K562 (cell line): ENCODE measurements around the gene ANAPC16. TPM values are rescaled to one million over a fixed set of nuclear protein-coding genes. Genes with fewer than 3 reads are reported as not detected.

Source experiments
- ATAC-seq: fragments of 200-7000 bp; cut with Tn5 transposase; 3 replicates; pipeline ENCODE4 v1.9.1; 2020; ENCODE audit warnings: moderate library complexity
- BruUV-seq: library from RNA; stranded (reverse); fragments of 400-500 nt; replicated peaks from 2 replicates; lab custom pipeline; 2021; lab: Mats Ljungman, UMichigan
- CTCF ChIA-PET: fragments of 300-600 bp; formaldehyde crosslinking; extraction: SDS; loops from one replicate; lab custom pipeline; 2021; ENCODE audit warnings: low intra/inter-chr PET ratio; lab: Yijun Ruan, JAX
- POLR2A ChIA-PET: fragments of 300-600, 350-650 bp; sonication (Branson Sonifier 250); formaldehyde crosslinking; extraction: SDS; loops from one replicate; lab custom pipeline; 2021; ENCODE audit warnings: antibody characterized with exemption, inconsistent platforms; lab: Yijun Ruan, JAX
- DNase-seq, 4 experiments: peaks; one replicate each; pipeline versions ENCODE4 v3.0.0 to v3.0.0-alpha.2; 2011 to 2018; ENCODE audit warnings: low spot score in 3 of 4, mixed read lengths in 3 of 4; ENCODE audit errors: extremely low read depth in 1 of 4
- FAIRE-seq: peaks from 2 replicates; lab custom pipeline; 2011; peaks lifted over from hg19 to GRCh38; lab: Jason Lieb, UNC
- H2AFZ ChIP-seq: 2 replicates; pipeline ENCODE4 v1.6.0; 2011; ENCODE audit warnings: low read depth, low read length, control low read depth, inconsistent platforms
- H3K27ac ChIP-seq: fragments of 200-600 bp; 3 replicates; pipeline ENCODE4 v1.8.0; 2011; ENCODE audit warnings: low read depth, mild to moderate bottlenecking, control low read depth, inconsistent platforms, low read length, moderate library complexity, mixed read lengths; ENCODE audit errors: extremely low read depth
- H3K27me3 ChIP-seq, 2 experiments: fragments of 300-600 bp in 1 of 2; 2 replicates in 1 of 2; 3 replicates in 1 of 2; pipeline versions ENCODE4 v1.6.0 to v1.8.0; 2011; ENCODE audit warnings: inconsistent platforms in 2 of 2, low read length in 2 of 2, mild to moderate bottlenecking in 1 of 2, mixed read lengths in 1 of 2, moderate library complexity in 1 of 2; ENCODE audit not compliant: control insufficient read depth in 2 of 2, insufficient read depth in 2 of 2
- H3K36me3 ChIP-seq: fragments of 300-600 bp; 3 replicates; pipeline ENCODE4 v1.8.0; 2011; ENCODE audit warnings: mild to moderate bottlenecking, low read length, inconsistent platforms; ENCODE audit not compliant: control insufficient read depth, insufficient read depth
- H3K4me1 ChIP-seq, 2 experiments: fragments of 200-600 bp in 1 of 2; replicated peaks in 1 of 2; 2 replicates in 1 of 2; 3 replicates in 1 of 2; pipeline versions ENCODE4 v1.5.1 to v1.8.0; 2011; ENCODE audit warnings: inconsistent platforms in 2 of 2, low read length in 2 of 2, mild to moderate bottlenecking in 1 of 2, mixed read lengths in 1 of 2, moderate library complexity in 1 of 2; ENCODE audit not compliant: control insufficient read depth in 2 of 2, insufficient read depth in 2 of 2
- H3K4me2 ChIP-seq: 2 replicates; pipeline ENCODE4 v1.6.1; 2011; ENCODE audit warnings: low read length, control low read depth, inconsistent platforms, mixed read lengths; ENCODE audit not compliant: insufficient read depth
- H3K4me3 ChIP-seq: fragments of 200-600 bp; sonication (generic), shearing (Covaris generic); 2 replicates; pipeline ENCODE4 v1.5.1; 2016; ENCODE audit warnings: control low read depth, inconsistent platforms
- H3K79me2 ChIP-seq: fragments of 200-600 bp; 3 replicates; pipeline ENCODE4 v1.8.0; 2011; ENCODE audit warnings: low read length, inconsistent platforms; ENCODE audit not compliant: control insufficient read depth, insufficient read depth
- H3K9ac ChIP-seq, 2 experiments: 2 replicates each; pipeline versions ENCODE4 v1.6.0 to v1.6.1; 2011; ENCODE audit warnings: low read depth in 2 of 2, low read length in 2 of 2, control low read depth in 1 of 2, inconsistent platforms in 1 of 2, mild to moderate bottlenecking in 1 of 2, mixed read lengths in 1 of 2; ENCODE audit not compliant: insufficient read depth in 1 of 2
- H3K9me1 ChIP-seq: one replicate; pipeline ENCODE4 v1.6.0; 2011; ENCODE audit warnings: inconsistent platforms, mild to moderate bottlenecking, low read length, moderate library complexity; ENCODE audit not compliant: control insufficient read depth, insufficient read depth
- H3K9me3 ChIP-seq: replicated peaks from 2 replicates; pipeline ENCODE4 v1.5.1; 2011; ENCODE audit warnings: low read depth, low read length, inconsistent platforms; ENCODE audit not compliant: control insufficient read depth, insufficient read depth
- H4K20me1 ChIP-seq: replicated peaks from 2 replicates; pipeline ENCODE4 v1.6.1; 2011; ENCODE audit warnings: low read length, inconsistent platforms, mixed read lengths; ENCODE audit not compliant: control insufficient read depth, insufficient read depth
- ZKSCAN8 ChIP-seq: fragments of 200-800 bp; sonication (Bioruptor generic); IDR thresholded peaks from 2 replicates; pipeline ENCODE4 v1.6.1; 2016; ENCODE audit warnings: missing genetic modification characterization, missing compliant biosample characterization
- ZNF134 ChIP-seq: fragments of 250-450 bp; sonication (Bioruptor Pico); conservative IDR thresholded peaks from 2 replicates; pipeline ENCODE4 v1.4.0; 2020
- WGBS: fragments of 100-300 bp; shearing (Covaris generic); methylation state at CpG from one replicate; pipeline ENCODE4 v1.1.6; 2016; ENCODE audit warnings: low coverage, mixed read lengths; ENCODE audit not compliant: insufficient coverage; ENCODE audit errors: missing lambda C conversion rate; 5-methylcytosine and 5-hydroxymethylcytosine counted together
- in situ Hi-C: fragments of 300-500 bp; cut with MboI; formaldehyde crosslinking; loops from 4 replicates; pipeline ENCODE4 v1.15.0; 2018; ENCODE audit warnings: inconsistent platforms, mixed read lengths
- intact Hi-C: fragments of 100-400 bp; cut with micrococcal nuclease; formaldehyde crosslinking; loops from 2 replicates; pipeline ENCODE4 v1.14.2; 2022
- polyA plus RNA-seq, 8 experiments: library from polyadenylated mRNA; depleted of rRNA in 4 of 8; stranded (reverse) in 5 of 8; unstranded in 3 of 8; fragments of >200 nt; fragmentation: Nextera tagmentation in 2 of 8; fragmentation: Illumina TruSeq in 1 of 8; extraction: Ambion mirVana in 2 of 8; extraction: Trizol in 1 of 8; gene quantifications; 2 replicates each; pipeline versions ENCODE4 v1.2.1 to v1.2.3, GENCODE V29; 2011 to 2014; ENCODE audit warnings: inconsistent platforms in 1 of 8, missing spikeins in 1 of 8
- total RNA-seq, 7 experiments: library from RNA; depleted of rRNA in 6 of 7; stranded (reverse); fragments of >200 nt in 6 of 7; fragmentation: Illumina TruSeq in 2 of 7; extraction: Trizol in 2 of 7; gene quantifications; 2 replicates each; pipeline versions ENCODE4 v1.2.1 to v1.2.3, GENCODE V29; 2011 to 2021; ENCODE audit warnings: low replicate concordance in 1 of 7
- TF ChIP-seq, protein P1 (sequence below): sonication (generic); formaldehyde crosslinking; IDR thresholded peaks from 2 replicates; pipeline ENCODE4 v1.8.0; 2022; ENCODE audit warnings: mild to moderate bottlenecking, low read depth, missing genetic modification reagents

Gene ANAPC16
- total and polyA plus RNA-seq, 9 of the 15 experiments (the other 6 are each of a cell fraction or from before 2014, with no cell fraction given), result 42.6 to 208 (median 108) TPM

DNA sequence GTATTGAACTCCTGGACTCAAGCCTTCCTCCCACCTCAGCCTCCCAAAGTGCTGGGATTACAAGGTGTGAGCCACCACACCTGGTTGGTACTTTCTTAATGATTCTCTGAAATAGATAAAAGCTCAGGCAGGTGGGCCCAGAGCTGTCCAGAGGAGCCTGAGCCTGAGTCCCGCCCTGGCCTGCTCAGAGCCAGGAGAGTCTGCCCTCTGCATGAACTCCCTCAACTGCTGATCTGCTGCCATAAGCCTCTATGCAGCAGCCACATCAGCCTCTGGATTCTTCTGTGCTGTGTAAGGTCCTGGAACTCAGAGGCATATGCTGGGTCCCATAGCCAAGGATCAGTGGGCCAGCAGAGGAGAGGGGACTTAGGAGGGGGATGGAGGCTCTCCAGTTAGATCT, 34.9 kb downstream of the ANAPC16 start:
- Histone ChIP-seq H2AFZ (peak overlapping the region; percentile 72), H3K79me2 (no peaks in the 10 kb centered on the region), H4K20me1 (no peaks in the 10 kb centered on the region), H3K9me3 (no peaks in the 10 kb centered on the region), H3K9me1 (no peaks in the 10 kb centered on the region), H3K27me3 (no peaks in the 10 kb centered on the region), H3K4me3 (no peak overlapping the region), H3K4me1 (peaks cover 27 to 45% of the 10 kb centered on the region in 2 experiments), H3K4me2 (no peak overlapping the region; the same call in 1 of the 2 replicates), H3K27ac (no peak overlapping the region), H3K36me3 (no peaks in the 10 kb centered on the region), H3K9ac (peak overlapping the region; percentile 7 to 82; a peak in 2 of 4 replicates)
- ChIA-PET POLR2A (interaction anchor here (0.8 to 7.5 kb wide), 3 partner anchors 8 to 24 kb away, joined by 3 to 42 read pairs (median 3); no protein-coding TSS in a partner anchor), CTCF (no interaction called here)
- 83% methylated on average over 1 of the region's 1 CpG for WGBS
- in situ Hi-C loops (no loop called here), intact Hi-C loops (no loop called here)
- FAIRE-seq (no peak), DNase-seq (peak in 1 of 4 experiments; percentile 50), ATAC-seq (peak; percentile 40)
- BruUV-seq, result no TSS peak
- TF ChIP-seq ZKSCAN8 (CRISPR knock-in tag), result no peak
- 0 out of 2 replicates have a peak, but pooled peaks have one; percentile 29 for TF ChIP-seq ZNF134 (CRISPR knock-in tag)

DNA sequence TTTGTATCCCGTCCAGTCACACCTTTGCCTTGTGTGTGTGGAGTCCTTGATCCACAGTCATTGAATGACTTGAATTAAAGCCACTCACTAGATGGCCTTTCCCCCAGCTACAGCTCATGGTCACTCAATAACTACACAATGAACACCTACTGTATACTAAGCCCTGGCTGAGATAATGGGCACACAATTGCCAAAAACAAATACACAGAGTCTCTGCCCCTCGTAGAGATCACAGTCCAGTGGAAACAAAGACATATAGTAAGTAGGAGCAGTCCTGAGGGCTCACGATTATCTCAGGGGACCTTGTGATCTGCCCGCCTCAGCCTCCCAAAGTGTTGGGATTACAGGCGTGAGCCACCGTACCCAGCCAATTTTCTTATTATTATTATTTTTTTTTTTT, 35.8 kb downstream of the ANAPC16 start:
- H2AFZ ChIP-seq, result peak overlapping the region; percentile 52
- in situ Hi-C loops, result no loop called here
- no peak overlapping the region for H3K4me3 ChIP-seq
- ATAC-seq (no peak), DNase-seq (no peak), FAIRE-seq (no peak)
- ChIA-PET POLR2A (interaction anchor here (0.6 to 7.5 kb wide), 5 partner anchors 7 to 36 kb away, joined by 3 to 42 read pairs (median 3); partner anchors contain the start of gene ANAPC16), CTCF (no interaction called here)
- H3K9ac ChIP-seq, result no peak overlapping the region
- 79% methylated on average over 6 of the region's 6 CpGs for WGBS
- no peaks in the 10 kb centered on the region for H3K27me3 ChIP-seq
- no peaks in the 10 kb centered on the region for H3K79me2 ChIP-seq
- intact Hi-C loops, result no loop called here
- no peaks in the 10 kb centered on the region for H3K36me3 ChIP-seq
- H3K9me1 ChIP-seq, result no peaks in the 10 kb centered on the region
- H4K20me1 ChIP-seq, result no peaks in the 10 kb centered on the region
- peaks cover 26 to 39% of the 10 kb centered on the region in 2 experiments for H3K4me1 ChIP-seq
- no peak overlapping the region for H3K27ac ChIP-seq
- H3K9me3 ChIP-seq, result no peaks in the 10 kb centered on the region
- TF ChIP-seq ZKSCAN8 (CRISPR knock-in tag), result 0 out of 2 replicates have a peak, but pooled peaks have one; percentile 30
- TF ChIP-seq, protein P1, sequence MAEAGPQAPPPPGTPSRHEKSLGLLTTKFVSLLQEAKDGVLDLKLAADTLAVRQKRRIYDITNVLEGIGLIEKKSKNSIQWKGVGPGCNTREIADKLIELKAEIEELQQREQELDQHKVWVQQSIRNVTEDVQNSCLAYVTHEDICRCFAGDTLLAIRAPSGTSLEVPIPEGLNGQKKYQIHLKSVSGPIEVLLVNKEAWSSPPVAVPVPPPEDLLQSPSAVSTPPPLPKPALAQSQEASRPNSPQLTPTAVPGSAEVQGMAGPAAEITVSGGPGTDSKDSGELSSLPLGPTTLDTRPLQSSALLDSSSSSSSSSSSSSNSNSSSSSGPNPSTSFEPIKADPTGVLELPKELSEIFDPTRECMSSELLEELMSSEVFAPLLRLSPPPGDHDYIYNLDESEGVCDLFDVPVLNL (CRISPR knock-in tag), result no peak
- H3K4me2 ChIP-seq, result no peak overlapping the region
- BruUV-seq, result no TSS peak
